ENCODE measurements around the gene DBNDD1. TPM values are rescaled to one million over a fixed set of nuclear protein-coding genes. Genes with fewer than 3 reads are reported as not detected.
"Not testable (repeated sequence)": the region's sequence is repeated elsewhere in the genome, so short reads cannot be mapped to it uniquely, and the experiment has no call there.

Gene DBNDD1, protein sequence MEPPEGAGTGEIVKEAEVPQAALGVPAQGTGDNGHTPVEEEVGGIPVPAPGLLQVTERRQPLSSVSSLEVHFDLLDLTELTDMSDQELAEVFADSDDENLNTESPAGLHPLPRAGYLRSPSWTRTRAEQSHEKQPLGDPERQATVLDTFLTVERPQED
- 21.2 TPM for total RNA-seq

- DNase-seq (ENCODE audit: low spot score): no peak
These were observed at the start of gene DBNDD1 for GRCh38 chr16:90018652-90019542. TSS of gene DBNDD1 (minus strand) at chr16:90019456. CDS start at chr16:90019341, 115 bp downstream.

DNA sequence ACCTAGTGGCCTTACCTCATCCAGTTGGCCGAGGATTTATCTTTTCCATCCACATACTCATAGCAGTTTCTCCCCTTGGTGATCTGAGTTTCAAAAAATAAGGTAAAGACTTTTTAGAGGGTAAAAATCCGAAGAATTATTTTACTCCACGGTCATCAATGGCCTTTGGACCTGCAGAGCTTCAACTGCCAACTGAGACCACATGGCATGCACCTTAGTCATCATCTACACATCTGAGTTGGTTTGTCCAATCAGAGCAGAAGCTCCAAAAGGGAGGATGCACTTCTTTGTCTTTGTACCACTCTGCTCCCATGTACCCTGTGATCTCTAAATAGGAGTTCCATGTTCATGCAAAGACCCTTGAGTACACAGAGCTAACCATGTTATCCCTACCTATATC, 42.2 kb upstream of the DBNDD1 start:
- no peak for DNase-seq (ENCODE audit: low spot score)

DNA sequence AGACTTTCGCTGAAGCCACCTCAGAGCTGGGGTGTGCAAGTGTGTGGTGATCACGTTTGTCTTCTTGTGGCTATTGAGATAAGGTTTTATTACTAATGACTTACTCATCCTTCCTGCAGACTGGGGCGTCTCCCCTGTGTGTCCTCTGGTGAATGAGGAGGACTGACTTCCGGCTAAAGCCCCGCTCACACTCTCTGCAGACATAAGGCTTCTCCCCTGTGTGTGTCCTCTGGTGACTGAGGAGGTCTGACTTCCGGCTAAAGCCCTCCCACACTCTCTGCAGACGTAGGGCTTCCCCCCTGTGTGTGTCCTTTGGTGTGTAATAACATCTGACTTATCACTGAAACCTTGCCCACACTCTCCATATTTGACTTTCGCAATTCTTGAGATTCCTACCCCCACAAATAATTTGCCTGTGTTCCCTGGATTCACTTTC, 38.5 kb upstream of the DBNDD1 start:
- DNase-seq (ENCODE audit: low spot score): no peak

GRCh38 chr16:90056521-90056920, 37.3 kb upstream of the DBNDD1 start:
- not testable (repeated sequence) for DNase-seq (ENCODE audit: low spot score)

DNA sequence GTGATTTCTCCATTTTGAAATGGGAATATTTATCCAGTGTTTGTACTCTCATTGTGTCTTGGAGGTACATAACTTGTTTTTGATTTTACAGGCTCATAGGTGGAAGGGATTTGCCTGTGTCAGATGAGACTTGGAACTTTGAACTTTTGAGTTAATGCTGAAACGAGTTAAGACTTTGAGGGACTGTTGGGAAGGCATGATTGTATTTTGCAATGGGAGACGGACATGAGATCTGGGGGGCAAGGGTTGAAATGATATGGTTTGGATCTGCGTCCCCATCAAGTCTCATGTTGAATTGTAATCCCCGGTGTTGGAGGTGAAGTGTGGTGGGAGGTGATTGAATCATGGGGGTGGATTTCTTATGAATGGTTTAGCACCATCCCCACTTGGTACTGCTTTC, 36.1 kb upstream of the DBNDD1 start:
- no peak for DNase-seq (ENCODE audit: low spot score)

GRCh38 chr16:90054554-90054953, 35.3 kb upstream of the DBNDD1 start:
- DNase-seq (ENCODE audit: low spot score): no peak

GRCh38 chr16:90053902-90054500, 34.7 kb upstream of the DBNDD1 start:
- DNase-seq (ENCODE audit: low spot score): no peak

DNA sequence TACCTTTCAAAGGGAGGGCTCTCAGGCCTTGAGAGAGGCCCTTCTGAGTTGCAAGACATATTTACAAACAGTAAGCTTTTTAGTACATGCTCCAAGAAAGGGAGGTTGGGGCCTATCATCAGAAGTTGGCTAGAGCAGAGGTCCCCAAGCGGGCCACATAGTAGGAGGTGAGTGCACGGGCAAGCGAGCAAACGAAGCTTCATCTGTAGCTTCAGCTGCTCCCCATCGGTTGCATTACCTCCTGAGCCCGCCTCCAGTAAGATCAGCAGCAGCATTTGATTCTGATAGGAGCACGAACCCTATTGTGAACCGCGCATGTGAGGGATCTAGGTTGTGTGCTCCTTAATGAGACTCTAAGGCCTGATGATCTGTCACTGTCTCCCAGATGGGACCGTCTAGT, 31.7 kb upstream of the DBNDD1 start:
- no peak for DNase-seq (ENCODE audit: low spot score)

GRCh38 chr16:90048737-90049330, 29.6 kb upstream of the DBNDD1 start:
- no peak for DNase-seq (ENCODE audit: low spot score)

DNA sequence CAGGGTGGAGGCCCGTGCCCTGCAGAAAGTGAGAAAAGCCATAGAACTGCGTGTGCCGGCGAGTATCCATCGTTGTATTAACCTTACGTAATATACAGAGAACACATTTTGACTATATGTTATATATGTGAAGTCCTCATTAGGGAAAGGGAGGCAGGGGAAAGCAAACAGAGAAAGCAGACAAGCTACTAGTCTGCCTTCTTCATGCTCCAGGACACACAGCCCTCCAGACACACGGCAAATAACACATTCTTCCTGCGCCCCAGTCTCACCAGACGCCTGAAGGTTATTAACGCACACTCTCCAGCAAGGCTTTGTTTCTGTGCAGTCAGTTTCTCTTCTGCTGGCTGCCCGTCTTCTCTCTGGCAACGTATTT, 29.1 kb upstream of the DBNDD1 start:
- no peak for DNase-seq (ENCODE audit: low spot score)

- no peak for DNase-seq (ENCODE audit: low spot score)
These were observed 28.6 kb upstream of the DBNDD1 start for GRCh38 chr16:90047714-90048346.

- peak; percentile 72 for DNase-seq (ENCODE audit: low spot score)
These were observed 27.9 kb upstream of the DBNDD1 start for GRCh38 chr16:90046971-90047713.

DNA sequence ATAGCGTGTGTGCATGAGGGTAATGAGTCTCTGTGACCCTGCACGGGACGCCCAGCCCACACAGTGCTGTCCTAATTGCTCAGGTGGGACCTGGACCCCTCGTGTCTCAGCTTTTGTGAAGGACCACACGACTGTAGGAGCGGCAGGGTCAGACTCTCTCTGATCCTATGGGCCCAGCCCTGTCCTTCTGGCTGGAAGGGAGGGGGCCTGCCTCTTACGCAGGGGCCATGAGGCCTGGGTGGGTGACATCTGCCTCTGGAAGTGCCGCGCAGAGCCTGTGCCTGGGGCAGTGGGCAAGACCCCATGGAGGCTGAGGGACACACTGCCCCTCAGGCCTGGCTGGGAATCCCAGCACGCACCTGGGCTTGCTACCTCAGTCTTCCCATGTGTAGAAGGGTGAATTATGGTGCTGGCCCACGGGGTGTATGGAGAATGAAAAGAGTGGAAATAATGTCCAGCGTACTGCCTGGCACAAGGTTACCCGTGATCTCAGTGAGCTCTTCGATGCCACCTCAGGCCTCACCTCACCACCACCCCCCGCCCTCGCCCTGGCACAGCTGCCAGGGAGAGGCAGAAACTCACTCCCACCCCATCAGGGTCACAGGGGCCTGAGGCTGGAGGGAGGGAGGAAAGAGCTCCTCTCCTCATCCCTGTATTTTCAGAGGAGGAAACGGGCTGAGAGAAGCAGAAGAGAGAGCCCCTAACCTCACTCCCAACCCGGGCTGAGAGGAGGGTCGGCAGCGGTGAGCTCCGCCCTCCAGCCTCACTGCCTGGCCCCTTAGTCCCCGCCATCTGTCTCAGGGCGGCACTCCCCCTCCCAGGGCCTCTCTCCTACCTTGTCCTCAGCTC, 27.1 kb upstream of the DBNDD1 start:
- no peak for DNase-seq (ENCODE audit: low spot score)

GRCh38 chr16:90044111-90044551, 24.9 kb upstream of the DBNDD1 start:
- DNase-seq (ENCODE audit: low spot score): peak; percentile 76

DNA sequence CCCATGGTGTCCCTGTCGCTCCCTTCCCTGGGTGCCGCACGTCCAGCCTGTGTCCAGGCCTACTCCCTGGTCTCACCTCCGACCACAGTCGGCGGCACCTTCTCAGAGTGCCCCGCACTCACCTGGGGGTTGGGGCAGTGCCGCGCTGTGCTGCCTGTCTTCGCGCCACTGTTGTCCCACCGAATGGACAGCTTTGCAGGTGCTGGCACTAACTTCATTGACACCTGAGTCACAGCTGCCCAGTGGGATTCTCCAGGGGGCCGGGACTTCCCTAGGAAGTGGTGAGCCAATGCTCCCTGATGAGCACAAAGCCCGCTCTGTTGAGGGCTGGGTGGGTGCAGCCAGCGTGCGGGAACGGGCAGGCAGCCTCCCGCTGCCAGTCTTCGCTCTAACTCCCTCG, 24.3 kb upstream of the DBNDD1 start:
- DNase-seq (ENCODE audit: low spot score): no peak

GRCh38 chr16:90042946-90043514, 23.8 kb upstream of the DBNDD1 start:
- no peak for DNase-seq (ENCODE audit: low spot score)

- no peak for DNase-seq (ENCODE audit: low spot score)
These were observed 22.7 kb upstream of the DBNDD1 start for GRCh38 chr16:90041896-90042473.

DNA sequence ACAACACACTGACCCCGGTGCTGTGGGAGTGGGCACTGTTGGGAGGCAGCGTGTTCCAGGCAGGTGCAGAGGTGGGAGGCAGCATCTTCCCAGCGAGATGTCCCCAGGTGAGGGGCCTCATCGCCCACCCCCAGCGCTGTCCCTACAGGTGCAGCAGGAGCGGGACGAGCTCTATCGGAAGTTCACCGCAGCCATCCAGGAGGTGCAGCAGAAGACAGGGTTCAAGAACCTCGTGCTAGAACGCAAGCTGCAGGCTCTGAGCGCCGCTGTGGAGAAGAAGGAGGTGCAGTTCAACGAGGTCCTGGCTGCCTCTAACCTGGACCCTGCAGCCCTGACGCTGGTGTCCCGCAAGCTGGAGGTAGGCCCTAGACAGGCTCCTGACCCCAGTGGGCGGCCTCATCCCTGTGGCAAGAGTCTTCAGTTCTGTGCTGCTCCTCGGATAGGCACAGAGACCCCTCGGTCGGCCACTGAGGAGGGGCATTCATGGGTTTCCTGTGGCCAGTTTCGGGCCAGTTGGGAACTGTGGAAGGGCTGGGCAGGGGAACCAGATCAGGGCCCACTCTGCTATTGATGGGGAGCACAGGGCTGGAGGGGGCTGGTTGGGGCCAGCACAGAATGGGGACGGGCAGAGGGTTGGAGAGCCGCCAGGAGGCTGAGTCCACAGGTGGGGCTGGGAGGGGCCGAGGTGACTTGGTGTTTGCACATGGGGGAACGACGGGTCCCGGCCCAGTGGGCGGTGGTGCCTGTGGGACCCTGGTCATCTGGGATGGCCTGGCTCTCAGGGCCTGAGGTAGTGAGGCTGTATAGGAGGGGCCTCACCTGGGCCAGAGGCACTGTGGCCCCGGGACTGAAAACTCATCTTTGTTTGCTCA, 21.1 kb upstream of the DBNDD1 start:
- DNase-seq (ENCODE audit: low spot score): no peak

- no peak for DNase-seq (ENCODE audit: low spot score)
These were observed 18.0 kb upstream of the DBNDD1 start for GRCh38 chr16:90037276-90037675.
